NCI-H1694 (cell line): ENCODE measurements around the gene LRRC73.
A peak's percentile ranks its signal among the peaks of the same experiment; 100 is the strongest.
"Not testable (repeated sequence)": the region's sequence is repeated elsewhere in the genome, so short reads cannot be mapped to it uniquely, and the experiment has no call there.

Experiments used
- DNase-seq: peaks from one replicate; lab custom pipeline; 2025; lab: John Stamatoyannopoulos, UW

Gene LRRC73

GRCh38 chr6:43510827-43511163 lies 649 bp upstream of the LRRC73 start:
- no peak for DNase-seq

DNA sequence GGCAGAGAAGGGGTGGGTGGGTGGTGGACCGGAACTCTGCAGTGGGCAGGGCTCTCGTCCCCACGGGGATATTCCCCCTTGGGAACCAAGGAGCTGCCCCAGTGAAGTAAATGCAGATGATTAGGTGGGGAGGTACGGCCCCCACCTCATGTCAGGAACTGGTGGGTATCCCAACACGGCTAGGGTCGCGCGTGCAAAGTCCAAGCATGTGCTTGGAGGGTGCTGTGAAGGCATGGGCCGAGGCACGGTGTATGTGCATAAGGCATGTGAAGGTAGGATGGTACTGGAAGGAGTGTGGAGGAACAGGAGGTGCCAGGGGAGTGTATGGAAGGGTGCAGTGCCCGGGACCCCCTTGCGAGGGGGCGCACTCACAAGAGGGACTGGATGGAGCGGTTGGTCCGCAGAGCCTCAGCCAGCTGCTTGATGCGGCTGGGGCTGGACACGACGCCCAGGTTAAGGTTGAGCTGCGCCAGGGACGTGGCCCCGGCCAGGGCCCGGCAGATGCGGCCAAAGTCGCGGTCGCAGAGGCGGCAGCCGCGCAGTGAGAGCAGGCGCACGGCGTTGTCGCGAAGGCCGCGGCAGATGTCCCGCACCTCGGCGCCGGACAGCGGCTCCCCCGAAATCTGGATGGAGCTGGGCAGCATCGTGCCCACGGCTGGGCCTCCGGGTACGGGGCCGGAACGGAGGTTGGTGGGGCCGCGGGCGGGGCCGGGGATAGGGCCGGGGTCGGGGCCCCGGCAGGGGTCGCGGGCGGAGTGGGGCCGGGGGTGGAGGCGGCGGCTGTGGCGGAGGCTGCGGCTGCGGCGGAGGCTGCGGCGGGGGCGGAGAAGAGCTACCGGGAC lies 783 bp downstream of the LRRC73 start:
- no peak for DNase-seq

DNA sequence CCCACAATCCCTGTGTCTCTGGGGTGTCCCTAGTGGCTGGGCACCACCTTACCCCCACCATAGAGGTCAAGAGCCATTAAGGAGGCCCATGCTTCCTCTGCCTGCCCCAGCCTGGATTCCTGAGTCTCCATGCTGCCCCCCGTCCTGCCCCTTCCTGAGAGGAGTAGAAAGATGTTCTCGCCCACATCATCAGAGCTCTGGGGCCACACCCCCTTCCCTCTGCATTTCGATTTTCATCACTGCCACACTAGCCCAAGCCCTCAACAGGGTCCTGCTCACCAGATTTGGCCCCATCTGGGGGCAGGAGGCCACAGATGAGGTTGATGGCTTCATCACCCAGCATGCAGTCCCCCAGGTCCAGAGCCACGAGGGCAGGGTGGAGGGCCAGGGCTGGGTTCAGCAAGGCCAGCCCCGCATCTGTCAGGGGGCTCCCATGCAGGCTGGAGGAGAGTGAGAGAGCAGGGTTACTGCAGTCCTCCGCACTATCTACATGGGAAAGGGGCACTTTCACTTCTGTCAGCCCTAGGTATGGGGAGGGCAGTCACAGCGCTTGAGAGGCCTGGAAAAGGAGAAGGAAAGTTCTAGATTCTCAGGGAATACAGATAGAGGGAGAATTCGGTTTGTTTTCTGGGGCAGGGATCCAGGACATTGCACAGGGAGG lies 1.5 kb downstream of the LRRC73 start:
- no peak for DNase-seq

DNA sequence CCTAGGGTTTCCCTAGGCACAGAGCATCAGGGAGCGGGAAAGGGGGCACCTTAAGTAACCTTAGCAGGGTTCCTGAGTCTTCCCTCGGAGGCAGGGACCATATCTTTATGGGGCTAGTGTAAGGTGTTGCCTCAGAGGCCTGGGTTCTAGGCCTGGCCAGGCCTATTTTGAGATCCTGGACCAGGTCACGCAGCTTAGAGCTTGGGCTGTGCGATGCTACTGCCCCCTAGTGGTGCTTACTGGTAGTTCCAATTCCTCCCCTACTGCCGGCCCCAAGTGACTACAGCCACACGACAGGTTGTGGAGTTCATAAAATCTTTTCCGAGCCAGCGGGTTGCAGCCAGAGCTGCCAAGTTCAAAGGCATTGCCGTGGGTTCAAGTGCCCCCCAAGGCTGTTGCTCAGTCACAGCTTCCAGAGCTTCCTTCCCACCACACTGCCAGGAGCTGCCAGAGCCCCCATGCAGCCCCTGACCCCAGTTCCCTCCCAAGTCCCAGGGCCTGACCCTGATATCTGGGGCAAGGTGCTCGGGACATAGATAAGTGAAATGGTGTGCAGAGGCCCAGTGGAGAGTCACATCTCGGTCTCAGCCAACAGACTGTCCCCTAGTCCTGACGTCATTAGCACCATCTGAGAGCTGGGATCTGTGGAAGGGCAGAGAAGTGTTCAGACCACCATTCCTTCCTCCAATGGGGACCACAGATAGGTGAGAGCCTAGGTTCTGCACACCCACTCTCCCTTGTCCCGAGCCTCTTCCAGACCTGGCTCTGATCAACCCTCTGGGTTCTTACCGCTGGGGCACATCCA lies 3.3 kb downstream of the LRRC73 start:
- DNase-seq: peak; percentile 77

GRCh38 chr6:43506171-43506570 lies 4.0 kb downstream of the LRRC73 start:
- no peak for DNase-seq

DNA sequence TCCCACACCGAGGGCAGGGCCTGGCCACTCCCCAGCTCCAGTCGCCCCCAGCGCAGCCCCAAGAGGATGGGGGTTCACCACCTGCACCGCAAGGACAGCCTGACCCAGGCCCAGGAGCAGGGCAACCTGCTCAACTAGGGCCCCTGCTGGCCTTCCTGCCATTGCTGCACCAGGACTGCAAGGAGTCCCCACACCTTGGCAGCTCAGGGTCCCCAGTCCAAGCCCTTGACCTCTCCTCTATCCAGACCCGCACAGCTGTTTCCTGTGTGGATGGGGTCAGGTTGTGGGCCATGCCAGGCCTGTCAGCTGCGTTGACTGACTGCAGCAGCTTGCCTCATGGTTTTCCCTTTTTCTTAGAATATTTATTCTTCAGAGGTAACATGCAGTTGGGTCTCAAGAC lies 4.4 kb downstream of the LRRC73 start:
- DNase-seq: no peak

DNA sequence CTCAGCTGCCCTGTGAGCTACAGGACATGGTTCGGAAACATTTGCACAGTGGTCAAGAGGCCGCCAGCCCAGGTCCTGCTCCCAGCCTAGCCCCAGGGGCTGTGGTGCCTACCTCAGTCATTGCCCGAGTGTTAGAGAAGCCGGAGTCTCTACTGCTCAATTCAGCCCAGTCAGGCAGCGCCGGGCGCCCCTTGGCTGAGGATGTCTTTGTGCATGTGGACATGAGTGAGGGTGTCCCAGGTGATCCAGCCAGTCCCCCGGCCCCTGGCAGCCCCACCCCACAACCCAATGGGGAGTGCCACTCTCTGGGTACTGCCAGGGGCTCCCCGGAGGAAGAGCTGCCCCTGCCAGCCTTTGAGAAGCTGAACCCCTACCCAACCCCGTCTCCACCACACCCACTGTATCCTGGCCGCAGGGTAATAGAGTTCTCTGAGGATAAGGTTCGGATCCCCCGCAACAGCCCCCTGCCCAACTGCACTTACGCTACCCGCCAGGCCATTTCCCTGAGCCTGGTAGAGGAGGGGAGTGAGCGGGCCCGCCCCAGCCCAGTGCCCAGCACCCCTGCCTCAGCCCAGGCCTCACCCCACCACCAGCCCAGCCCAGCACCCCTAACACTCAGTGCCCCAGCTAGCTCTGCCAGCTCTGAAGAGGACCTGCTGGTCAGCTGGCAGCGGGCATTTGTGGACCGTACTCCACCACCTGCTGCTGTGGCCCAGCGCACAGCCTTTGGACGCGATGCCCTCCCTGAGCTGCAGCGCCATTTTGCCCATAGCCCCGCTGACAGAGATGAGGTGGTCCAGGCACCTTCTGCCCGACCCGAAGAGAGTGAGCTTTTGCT lies 5.2 kb downstream of the LRRC73 start:
- DNase-seq: no peak

GRCh38 chr6:43503443-43503842 lies 6.7 kb downstream of the LRRC73 start:
- DNase-seq: no peak

GRCh38 chr6:43502666-43503065 lies 7.5 kb downstream of the LRRC73 start:
- no peak for DNase-seq

DNA sequence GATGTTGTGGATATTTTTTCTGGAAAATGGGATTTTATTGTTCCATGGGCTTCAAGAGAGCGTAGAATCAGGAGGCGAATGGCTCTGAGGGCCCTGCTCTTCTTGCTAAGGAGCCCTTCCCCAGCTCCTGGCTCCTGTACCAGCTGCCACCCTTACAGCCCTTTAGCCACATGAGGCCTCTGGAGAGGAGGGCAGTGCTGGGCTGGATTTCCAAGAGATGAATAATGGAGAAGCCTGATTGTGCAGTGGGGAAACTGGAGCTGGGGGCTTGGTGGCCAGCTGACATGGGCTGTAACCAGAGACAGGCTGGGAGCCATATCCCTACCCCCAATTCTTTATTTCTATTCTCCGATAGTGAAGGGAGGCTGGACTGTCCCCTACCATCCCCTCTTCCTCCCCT lies 9.2 kb downstream of the LRRC73 start:
- DNase-seq: no peak

GRCh38 chr6:43499028-43499815 lies 10.9 kb downstream of the LRRC73 start:
- DNase-seq: no peak

DNA sequence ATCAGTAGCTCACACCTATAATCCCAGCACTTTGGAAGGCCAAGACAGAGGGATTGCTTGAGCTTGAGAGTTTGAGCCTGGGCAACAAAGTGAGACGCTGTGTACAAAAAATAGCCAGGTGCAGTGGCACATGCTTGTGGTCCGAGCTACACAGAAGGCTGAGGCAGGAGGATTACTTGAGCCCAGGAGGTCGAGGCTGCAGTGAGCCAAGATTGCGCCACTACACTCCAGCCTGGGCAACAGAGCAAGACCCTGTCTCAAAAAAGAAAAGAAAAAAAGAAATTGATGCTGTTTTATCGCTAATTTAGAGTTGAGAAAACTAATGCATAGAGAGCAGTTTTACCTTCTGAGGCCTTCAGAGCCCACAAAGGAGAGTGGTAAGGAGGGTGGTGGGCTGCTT lies 11.9 kb downstream of the LRRC73 start:
- DNase-seq: not testable (repeated sequence)

- DNase-seq: no peak
Measured at GRCh38 chr6:43497689-43498088, 12.5 kb downstream of the LRRC73 start.

GRCh38 chr6:43497129-43497396 lies 13.1 kb downstream of the LRRC73 start:
- no peak for DNase-seq

- peak; percentile 14 for DNase-seq
Measured at GRCh38 chr6:43496370-43497128, 13.6 kb downstream of the LRRC73 start.

- no peak for DNase-seq
Measured at GRCh38 chr6:43495409-43495941, 14.7 kb downstream of the LRRC73 start.

DNA sequence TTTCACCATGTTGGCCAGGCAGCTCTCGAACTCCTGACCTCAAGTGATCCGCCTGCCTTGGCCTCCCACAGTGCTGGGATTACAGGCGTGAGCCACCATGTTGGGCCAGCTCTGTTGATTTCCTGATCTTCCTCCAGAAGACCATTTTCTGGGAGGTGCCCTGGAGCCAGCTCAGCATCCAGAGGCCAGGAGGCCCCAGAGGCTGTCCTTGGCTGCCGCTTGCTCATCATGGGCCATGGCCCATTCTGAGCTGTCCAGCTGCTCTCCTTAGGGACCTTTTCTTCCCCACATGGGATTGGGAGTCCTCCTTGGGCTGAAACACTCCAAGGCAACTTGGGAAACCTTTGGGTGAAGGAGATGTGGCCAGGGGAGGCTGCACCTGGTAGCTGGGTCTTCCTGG lies 15.4 kb downstream of the LRRC73 start:
- no peak for DNase-seq

- no peak for DNase-seq
Measured at GRCh38 chr6:43494321-43494720, 15.8 kb downstream of the LRRC73 start.

- no peak for DNase-seq
Measured at GRCh38 chr6:43493833-43494232, 16.3 kb downstream of the LRRC73 start.

- DNase-seq: no peak
Measured at GRCh38 chr6:43493230-43493629, 16.9 kb downstream of the LRRC73 start.
